GM18861 (cell line): ENCODE measurements around the gene FSTL4.

Experiments
- ATAC-seq: cut with Tn5 transposase; IDR thresholded peaks from one replicate; pipeline ENCODE4 v1.9.1; 2021; ENCODE audit not compliant: unreplicated experiment

The FSTL4 gene

GRCh38 chr5:133611357-133612248 is 738 bp downstream of the FSTL4 start:
- no peak for ATAC-seq

DNA sequence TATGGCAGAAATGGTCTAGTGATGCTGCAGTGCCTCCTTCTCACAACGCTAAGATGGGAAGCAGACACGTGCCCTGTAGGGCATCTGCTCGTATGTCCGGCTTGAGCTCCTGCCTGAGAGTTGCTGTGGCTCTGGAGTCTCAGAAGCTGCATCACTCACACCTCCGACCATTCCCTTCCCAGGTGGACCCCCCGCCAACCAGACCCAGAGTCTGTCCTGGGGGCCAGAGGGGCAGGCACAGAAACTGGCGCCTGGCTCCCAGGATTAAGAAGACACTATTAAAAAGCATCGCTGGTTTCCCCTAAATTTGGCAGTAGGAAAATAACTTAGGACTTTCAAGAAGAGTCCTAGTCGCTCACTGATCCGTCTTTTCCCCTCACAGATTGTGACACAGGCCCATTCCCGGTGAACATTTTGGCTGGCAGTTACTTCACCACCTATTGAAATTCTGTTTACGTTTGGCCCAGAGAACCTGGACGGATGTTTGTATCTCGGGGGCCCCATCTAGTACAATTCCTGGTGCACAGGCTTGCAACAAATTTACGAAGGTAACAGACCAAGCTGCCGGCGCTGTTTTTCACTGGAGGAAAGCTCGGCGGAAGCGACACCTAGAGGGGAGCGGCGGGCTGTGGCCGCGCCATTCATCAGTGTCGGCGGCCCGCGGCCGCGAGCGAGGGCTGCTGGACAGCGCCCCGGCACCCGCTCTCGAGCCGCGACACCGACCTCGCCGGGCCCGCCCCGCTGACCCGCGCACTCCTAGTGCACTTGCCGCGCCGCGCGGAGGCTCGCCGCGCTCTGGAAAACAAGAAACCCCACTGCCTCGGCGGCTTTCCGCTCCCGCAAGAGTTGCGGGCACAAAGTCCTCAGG is 1.6 kb downstream of the FSTL4 start:
- no peak for ATAC-seq

DNA sequence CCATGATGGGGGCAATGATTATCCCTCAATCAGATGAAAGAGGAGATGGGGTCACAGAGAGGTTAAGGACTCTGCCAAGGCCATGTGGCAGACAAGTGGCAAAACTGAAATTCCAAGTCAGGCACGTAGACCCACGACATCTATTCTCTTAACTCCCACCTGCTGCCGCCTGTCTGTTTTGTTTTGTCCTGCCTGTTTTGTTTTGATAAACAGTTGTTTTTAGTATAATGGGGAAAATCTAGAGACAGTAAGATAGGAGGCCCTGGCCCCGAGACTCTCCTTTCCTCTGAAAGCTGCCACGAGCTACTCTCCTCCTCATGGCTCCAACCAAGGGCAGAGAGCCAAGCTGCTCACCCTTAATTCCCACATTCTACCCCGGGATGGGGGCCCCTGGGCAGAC is 4.9 kb downstream of the FSTL4 start:
- ATAC-seq = no peak

DNA sequence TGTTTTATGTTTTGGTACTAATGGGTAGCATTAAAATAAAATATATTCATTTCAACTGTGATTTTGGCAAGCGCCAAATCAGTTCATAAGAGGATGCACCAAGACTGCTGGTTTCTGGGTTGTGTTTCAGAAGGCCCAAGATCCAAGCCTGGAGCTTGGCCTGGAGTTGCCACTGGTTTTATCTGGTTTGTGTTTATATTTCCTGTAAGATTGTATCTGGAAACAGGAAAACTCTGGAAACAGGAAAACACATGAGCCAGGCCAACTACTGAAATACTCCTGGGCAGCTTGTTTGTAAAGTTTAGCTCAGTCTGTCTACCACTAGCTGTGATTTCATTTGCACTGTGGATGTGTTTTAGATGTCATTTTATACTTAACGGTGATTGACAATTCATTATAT is 5.5 kb downstream of the FSTL4 start:
- no peak for ATAC-seq

GRCh38 chr5:133605323-133605722 is 7.0 kb downstream of the FSTL4 start:
- ATAC-seq = no peak

GRCh38 chr5:133603711-133604110 is 8.6 kb downstream of the FSTL4 start:
- ATAC-seq = no peak

DNA sequence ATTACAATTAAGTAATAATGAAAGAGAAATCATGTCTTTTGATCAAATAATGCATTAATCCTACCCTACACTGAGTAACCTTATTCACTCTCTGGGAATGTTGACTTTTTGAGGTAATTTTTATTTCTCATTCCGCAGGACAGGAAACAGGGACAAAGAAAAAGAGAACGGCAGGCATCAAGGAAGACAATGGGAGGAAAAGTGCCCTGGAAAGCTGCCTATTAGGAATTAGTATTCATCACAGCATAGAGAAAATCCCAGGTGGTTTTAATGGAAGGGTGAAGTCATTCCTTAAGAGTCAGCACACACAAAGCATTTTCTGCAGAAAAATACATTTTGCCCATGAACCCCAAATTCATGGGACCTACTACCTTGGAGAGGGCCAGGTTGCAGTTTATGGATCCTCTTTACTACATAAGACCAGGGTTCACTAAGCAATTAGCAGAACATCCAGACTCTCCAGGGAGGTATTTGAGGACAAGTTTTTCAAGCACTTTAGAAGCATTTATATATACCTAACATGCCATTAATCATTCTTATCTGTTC is 9.4 kb downstream of the FSTL4 start:
- no peak for ATAC-seq

DNA sequence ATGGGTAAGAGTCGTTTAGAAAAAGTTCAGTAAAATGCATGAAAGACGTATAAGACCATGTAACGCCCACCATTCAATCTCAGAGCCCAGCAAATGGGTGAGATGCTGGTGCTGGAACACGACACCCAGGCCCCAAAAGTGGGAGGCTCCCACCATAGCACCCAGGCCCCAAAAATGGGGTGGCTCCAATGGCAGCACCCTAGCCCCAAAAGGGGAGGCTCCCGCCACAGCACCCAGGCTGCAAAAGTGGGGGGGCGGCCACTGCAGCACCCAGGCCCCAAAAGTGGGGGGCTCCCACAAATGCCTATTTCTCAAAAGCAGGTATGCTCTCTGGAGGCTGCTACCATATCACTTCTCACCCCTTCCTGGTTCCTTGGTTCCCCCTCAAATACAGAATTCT is 12.7 kb downstream of the FSTL4 start:
- ATAC-seq = no peak

DNA sequence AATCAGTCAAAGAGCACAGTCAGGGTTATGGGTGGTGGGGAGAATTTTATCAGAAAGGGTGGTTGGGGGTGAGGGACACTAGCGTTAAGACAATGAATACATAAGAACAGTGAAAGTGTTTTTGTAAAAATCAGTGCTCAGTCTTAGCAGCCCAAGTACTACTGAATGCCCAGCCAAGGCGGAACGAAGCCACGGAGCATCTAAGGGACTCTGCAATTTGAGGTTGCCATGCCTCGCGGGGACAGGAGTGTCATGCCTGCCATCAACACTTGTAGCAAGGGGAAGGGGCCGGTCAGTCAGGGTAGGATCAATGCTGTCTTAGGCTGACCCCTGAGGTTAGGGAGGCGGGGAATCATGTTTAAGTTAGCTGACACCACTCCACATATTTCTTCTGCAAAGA is 13.3 kb downstream of the FSTL4 start:
- no peak for ATAC-seq

DNA sequence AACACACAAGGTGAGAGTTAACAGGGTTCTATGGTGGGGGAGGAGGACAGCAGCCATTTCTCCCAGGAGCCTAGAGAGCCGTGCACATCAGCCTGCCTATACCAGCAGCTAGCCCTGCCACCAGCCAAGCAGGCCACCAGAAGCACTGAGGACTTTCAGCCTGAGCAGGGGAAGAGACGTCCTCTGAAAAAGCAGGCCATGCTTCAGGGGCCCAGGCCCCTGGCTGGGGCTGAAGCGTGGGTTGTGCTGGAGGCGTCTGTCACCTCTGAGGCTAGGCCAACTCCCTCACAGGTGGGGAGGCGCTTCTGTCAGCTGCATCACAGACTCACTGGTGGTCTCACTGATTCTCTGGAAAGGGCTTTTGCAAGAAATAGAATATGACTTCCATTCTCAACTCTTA is 16.3 kb downstream of the FSTL4 start:
- ATAC-seq = no peak

GRCh38 chr5:133595465-133595864 is 16.9 kb downstream of the FSTL4 start:
- no peak for ATAC-seq

DNA sequence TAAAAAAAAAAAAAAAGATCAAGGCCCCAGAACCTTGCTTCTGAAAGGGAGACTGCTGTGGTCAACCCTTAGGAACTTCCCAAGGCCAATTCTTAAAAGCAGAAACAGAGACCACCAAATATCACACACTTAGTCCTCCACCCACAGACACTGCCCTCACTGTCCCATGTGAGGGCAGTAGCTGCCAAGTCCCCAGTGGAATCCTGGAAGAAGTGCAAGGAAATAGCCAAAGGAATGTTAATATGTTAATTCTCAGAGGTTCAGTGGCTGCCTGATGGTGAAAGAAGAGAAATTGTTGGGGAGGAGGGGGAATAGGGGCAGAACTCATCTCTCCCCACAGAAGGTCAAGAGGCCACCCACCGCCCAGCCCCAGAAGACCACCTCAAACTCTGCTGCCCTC is 23.1 kb downstream of the FSTL4 start:
- ATAC-seq = no peak

GRCh38 chr5:133582971-133583370 is 29.4 kb downstream of the FSTL4 start:
- ATAC-seq = no peak

DNA sequence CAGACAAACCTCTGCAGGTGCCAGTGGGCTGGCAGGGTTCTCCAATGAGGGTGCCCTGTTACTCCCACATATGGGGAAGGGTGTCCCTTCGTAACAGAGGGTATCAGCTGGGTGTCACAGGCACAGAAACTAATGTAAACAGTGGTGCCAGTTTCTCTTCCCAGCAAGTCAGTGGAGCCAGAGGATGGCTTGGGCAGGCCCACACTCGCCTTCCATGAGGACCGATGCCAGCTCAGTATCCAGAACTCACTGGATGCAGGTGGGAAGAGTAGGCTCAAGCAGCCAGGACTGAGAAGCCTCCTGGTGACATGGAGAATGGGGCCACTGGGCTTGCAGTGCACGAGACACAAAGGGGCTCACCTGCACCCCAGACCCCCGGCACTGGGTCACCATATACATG is 30.4 kb downstream of the FSTL4 start:
- no peak for ATAC-seq

- no peak for ATAC-seq
These were observed 31.0 kb downstream of the FSTL4 start for GRCh38 chr5:133581348-133581747.

GRCh38 chr5:133580618-133581017 is 31.7 kb downstream of the FSTL4 start:
- ATAC-seq = no peak

DNA sequence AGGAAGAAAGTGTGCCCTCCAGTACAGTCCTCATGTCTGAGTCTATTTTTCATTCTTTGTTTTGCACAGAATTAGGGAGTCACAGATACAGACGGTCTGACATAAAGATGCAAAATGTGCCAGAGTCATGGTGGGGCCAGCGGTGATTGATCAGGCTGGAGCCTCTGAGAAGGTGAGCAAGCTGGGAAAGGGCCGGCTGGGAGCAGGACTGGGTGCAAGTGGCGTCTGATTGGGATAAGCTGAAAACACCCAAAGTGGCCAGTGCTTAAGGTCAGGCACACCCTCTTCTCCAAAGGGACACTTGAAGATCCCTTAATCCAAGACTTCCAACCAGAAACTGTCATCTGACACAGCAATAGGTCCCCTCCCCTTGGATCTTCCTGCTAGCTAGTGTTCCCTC is 32.6 kb downstream of the FSTL4 start:
- no peak for ATAC-seq

- no peak for ATAC-seq
These were observed 43.0 kb downstream of the FSTL4 start for GRCh38 chr5:133569347-133569746.

- ATAC-seq = no peak
These were observed 46.3 kb downstream of the FSTL4 start for GRCh38 chr5:133565993-133566392.

- ATAC-seq = no peak
These were observed 47.3 kb downstream of the FSTL4 start for GRCh38 chr5:133564921-133565565.

- no peak for ATAC-seq
These were observed 49.8 kb downstream of the FSTL4 start for GRCh38 chr5:133562554-133562953.
